ENCODE data around the gene CWC25. TPM values are rescaled to one million over a fixed set of nuclear protein-coding genes. Genes with fewer than 3 reads are reported as not detected.
A peak's percentile ranks its signal among the peaks of the same experiment; 100 is the strongest.

CWC25 gene
- total and polyA plus RNA-seq, 2 of the 13 experiments (the other 11 are each of a cell fraction or from before 2014, with no cell fraction given) = 15.6 to 22.7 TPM

DNA sequence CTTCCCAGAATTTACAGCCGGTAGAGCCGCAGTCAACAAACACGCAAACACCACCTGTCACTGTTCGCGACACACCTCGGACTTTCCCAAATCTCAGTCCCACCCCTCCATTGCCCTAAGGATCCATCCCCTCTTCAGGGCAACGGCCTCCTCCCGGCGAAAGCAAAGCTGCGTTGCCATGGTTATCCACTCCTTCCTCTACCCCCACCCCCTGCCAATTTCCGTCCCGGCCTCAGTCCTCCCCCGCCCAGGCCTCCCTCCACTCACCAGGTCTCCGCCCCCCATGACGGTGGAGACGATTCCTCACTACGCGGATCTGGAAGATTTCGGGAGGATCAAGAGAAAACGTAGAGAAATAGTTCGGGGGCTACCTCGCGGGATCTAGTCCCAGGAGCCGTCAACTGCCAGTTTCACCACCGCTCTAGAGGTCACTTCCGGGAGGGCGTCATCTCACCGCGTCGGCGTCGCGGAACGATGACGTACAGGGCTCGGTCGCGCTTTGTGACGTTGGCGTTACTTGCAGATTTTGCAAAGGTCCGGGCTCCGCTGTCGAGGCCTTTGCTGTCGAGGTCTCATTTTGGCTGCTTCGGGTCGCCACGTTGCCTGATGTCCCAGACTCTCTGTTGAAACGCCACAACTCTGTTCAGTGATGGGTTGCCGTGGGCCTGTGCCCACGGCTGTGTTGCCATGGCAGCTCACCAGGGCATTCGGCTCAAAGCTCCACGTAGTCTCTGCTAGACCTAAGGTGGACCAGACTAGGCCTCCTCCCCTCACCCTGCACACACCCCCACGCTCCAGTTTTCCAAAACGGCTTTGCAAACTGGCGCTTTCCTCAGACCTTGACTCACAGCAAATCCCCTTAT lies at the start of gene CWC25 (continued):
- TF ChIP-seq ZNF746 (CRISPR knock-in tag; IDR thresholded peaks at IDR 0.05) (peak; percentile 69; the same call in 1 of the 2 replicates), IKZF4 (CRISPR knock-in tag; IDR thresholded peaks at IDR 0.05; ENCODE audit: borderline replicate concordance, low read depth, not compliant biosample characterization) (peak; percentile 87), ZNF747 (CRISPR knock-in tag; IDR thresholded peaks at IDR 0.05; ENCODE audit: borderline replicate concordance) (no peak; the same call in 1 of the 2 replicates), ZFY (CRISPR knock-in tag; IDR thresholded peaks at IDR 0.05) (peak; percentile 99), MBNL3 (CRISPR knock-in tag; conservative IDR thresholded peaks at IDR 0.05) (no peak), KMT2A (CRISPR knock-in tag; IDR thresholded peaks at IDR 0.05) (peak; percentile 95), NFIB (CRISPR knock-in tag; IDR thresholded peaks at IDR 0.05; ENCODE audit: borderline replicate concordance) (no peak), CBX2 (IDR thresholded peaks at IDR 0.05; ENCODE audit: low read depth, low read length) (no peak), CBX2 (CRISPR knock-in tag; IDR thresholded peaks at IDR 0.05; ENCODE audit: low read depth) (no peak), MBD4 (IDR thresholded peaks at IDR 0.05; ENCODE audit: borderline replicate concordance, low read length) (no peak), TSC22D2 (CRISPR knock-in tag; IDR thresholded peaks at IDR 0.05; ENCODE audit: borderline replicate concordance) (peak; percentile 98), SNAI1 (CRISPR knock-in tag; IDR thresholded peaks at IDR 0.05; ENCODE audit: borderline replicate concordance) (peak; percentile 88), ARNT (IDR thresholded peaks at IDR 0.05) (no peak), ZNF468 (CRISPR knock-in tag; IDR thresholded peaks at IDR 0.05) (no peak), EED (CRISPR knock-in tag; IDR thresholded peaks at IDR 0.05) (peak; percentile 93), NBN (conservative IDR thresholded peaks at IDR 0.05) (no peak), SOX6 (IDR thresholded peaks at IDR 0.05) (no peak), SOX6 (CRISPR knock-in tag; IDR thresholded peaks at IDR 0.05) (peak; percentile 86), KLF9 (CRISPR knock-in tag; IDR thresholded peaks at IDR 0.05; ENCODE audit: low read depth) (peak; percentile 91; the same call in 1 of the 2 replicates), NFKB2 (CRISPR knock-in tag; IDR thresholded peaks at IDR 0.05; ENCODE audit: borderline replicate concordance) (peak; percentile 89; the same call in 1 of the 2 replicates), RBAK (CRISPR knock-in tag; IDR thresholded peaks at IDR 0.05) (0 out of 2 replicates have a peak, but pooled peaks have one; percentile 40), FOSL2 (CRISPR knock-in tag; IDR thresholded peaks at IDR 0.05) (peak; percentile 85), DPF2 (CRISPR knock-in tag; IDR thresholded peaks at IDR 0.05; ENCODE audit: borderline replicate concordance, low read depth) (no peak; the same call in 1 of the 2 replicates)
- TF ChIP-seq, protein P1, sequence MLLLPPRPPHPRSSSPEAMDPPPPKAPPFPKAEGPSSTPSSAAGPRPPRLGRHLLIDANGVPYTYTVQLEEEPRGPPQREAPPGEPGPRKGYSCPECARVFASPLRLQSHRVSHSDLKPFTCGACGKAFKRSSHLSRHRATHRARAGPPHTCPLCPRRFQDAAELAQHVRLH (CRISPR knock-in tag; IDR thresholded peaks at IDR 0.05; ENCODE audit: borderline replicate concordance, low read depth) = peak; percentile 95; the same call in 1 of the 2 replicates
- TF ChIP-seq, protein P2, sequence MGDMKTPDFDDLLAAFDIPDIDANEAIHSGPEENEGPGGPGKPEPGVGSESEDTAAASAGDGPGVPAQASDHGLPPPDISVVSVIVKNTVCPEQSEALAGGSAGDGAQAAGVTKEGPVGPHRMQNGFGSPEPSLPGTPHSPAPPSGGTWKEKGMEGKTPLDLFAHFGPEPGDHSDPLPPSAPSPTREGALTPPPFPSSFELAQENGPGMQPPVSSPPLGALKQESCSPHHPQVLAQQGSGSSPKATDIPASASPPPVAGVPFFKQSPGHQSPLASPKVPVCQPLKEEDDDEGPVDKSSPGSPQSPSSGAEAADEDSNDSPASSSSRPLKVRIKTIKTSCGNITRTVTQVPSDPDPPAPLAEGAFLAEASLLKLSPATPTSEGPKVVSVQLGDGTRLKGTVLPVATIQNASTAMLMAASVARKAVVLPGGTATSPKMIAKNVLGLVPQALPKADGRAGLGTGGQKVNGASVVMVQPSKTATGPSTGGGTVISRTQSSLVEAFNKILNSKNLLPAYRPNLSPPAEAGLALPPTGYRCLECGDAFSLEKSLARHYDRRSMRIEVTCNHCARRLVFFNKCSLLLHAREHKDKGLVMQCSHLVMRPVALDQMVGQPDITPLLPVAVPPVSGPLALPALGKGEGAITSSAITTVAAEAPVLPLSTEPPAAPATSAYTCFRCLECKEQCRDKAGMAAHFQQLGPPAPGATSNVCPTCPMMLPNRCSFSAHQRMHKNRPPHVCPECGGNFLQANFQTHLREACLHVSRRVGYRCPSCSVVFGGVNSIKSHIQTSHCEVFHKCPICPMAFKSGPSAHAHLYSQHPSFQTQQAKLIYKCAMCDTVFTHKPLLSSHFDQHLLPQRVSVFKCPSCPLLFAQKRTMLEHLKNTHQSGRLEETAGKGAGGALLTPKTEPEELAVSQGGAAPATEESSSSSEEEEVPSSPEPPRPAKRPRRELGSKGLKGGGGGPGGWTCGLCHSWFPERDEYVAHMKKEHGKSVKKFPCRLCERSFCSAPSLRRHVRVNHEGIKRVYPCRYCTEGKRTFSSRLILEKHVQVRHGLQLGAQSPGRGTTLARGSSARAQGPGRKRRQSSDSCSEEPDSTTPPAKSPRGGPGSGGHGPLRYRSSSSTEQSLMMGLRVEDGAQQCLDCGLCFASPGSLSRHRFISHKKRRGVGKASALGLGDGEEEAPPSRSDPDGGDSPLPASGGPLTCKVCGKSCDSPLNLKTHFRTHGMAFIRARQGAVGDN (CRISPR knock-in tag; IDR thresholded peaks at IDR 0.05) = peak; percentile 98
- TF ChIP-seq, protein P3, sequence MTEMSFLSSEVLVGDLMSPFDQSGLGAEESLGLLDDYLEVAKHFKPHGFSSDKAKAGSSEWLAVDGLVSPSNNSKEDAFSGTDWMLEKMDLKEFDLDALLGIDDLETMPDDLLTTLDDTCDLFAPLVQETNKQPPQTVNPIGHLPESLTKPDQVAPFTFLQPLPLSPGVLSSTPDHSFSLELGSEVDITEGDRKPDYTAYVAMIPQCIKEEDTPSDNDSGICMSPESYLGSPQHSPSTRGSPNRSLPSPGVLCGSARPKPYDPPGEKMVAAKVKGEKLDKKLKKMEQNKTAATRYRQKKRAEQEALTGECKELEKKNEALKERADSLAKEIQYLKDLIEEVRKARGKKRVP (CRISPR knock-in tag; IDR thresholded peaks at IDR 0.05) = peak in 1 of 2 experiments; percentile 78; a peak in 2 of 4 replicates

Measured in HepG2 (cell line).